GM18517 (cell line): Measurements from ENCODE around the gene HIGD1A.

Source experiments
- ATAC-seq: cut with Tn5 transposase; IDR thresholded peaks from one replicate; pipeline ENCODE4 v1.9.1; 2021; ENCODE audit warnings: mild to moderate bottlenecking, moderate library complexity; ENCODE audit not compliant: unreplicated experiment

Gene HIGD1A

DNA sequence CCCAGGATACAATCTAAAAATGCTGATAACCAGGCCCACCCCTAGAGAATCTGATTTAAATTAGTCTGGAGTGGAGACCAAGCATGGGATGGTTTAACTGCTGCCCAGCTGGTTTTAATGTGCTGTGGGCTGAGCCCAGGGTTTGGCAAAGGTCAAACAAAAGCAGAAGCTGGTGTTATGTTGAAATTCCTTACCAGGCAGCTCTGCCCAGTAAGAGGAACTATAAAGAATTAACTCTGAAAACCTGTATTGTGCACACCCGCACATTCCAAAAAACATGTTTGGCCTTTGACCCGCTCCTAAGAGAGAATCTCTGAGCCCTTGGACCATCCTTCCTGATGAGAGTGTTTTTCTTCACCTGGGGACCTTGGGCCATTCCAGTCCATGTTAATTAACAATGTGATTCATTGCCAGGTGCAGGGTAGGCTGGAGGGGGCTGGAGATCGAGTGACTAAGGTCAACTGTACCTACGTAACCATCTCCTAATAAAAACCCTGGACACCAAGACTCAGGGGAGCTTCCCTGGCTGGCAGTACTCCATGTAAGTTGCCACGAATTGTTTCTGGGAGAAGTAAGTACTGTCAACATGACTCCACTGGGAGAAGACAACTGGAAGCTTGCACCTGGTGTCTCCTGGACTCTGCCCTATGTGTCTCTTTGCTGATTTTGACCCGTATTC, 42.1 kb downstream of the HIGD1A start:
- no peak for ATAC-seq

DNA sequence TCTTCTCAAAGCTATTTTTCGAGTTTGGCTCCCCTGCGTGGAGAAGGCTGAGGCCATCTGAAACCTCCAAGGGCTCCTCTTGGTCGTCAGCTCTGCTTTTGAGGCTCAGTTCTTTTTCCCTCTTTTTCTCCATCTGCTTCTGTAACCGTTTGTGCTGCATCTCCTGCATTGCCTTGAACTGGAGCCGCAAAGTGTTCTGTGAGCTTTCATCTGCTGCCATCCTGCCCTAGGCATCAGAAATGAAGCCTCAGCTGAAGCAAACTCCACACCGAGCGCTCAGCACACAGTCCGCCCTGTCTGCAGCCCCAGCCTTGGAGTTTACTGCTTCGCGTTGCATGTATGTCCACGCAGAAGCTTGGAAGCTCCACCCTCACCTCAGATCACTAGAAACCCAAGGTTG, 46.2 kb downstream of the HIGD1A start:
- no peak for ATAC-seq

DNA sequence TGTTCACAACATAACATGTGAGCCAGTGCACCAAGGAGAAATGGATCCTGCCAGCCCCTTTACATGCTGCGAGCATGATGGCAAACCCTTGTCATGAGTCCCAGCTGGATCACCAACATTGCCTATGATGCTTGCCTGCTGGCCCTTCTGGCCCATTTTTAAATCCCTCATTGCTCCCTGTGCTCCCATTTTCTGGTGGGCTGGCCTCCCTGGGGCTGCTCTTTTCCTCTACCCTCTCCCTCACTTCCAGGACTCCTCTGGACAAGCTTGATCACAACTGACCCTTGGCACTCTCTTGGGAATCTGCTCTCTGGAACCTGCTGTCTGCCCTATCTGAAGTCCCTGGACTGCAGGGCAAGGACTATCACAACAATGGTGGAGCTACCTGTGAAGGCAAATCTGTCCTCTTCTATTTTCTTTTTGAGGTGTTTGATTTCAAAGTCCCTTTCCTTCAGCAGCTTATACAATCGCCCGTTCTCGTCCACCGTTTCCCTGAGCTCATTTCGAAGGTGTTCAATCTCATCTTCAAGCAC, 47.5 kb downstream of the HIGD1A start:
- ATAC-seq: no peak

DNA sequence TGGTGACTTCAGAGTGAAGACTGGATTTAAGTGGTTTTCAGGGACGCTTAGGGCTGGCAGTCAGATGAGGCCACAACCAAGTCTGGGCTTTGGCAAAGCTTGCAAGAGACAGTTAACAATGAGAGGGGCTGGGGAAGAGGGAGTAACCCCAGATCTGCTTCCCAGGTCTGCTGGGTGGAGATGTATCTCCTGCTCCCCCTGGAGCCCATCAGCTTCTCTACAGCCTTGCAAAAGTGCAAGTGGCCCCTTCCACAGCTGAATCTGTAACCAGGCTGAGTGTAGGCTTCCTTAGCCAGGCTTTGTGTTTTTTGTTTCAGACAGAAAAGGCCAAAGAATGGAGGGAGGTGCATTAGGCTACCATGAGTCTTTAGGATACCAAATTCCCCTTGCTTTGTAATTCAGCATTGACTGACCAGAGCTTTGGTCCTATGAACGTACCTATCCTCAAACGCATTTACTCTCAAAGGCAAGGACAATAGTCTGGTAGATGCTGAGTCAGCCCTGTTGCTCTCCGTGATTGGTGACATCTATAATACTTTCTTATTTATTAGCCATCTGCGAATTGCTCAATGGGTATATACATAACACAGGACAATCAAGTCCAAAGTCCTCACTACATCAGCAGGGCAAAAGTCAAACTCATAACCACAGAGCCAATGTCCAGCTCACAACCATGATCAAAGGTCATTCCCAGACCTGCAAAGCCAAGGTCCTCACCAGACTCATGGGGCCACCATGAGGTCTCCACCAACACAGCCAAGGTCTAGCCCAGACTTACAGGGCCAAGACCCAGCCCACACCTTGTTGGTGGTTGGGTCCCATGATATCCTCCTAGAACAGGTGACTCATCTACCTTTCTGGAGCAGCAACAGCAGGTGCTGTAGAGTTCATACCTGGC, 48.4 kb downstream of the HIGD1A start:
- ATAC-seq: no peak

DNA sequence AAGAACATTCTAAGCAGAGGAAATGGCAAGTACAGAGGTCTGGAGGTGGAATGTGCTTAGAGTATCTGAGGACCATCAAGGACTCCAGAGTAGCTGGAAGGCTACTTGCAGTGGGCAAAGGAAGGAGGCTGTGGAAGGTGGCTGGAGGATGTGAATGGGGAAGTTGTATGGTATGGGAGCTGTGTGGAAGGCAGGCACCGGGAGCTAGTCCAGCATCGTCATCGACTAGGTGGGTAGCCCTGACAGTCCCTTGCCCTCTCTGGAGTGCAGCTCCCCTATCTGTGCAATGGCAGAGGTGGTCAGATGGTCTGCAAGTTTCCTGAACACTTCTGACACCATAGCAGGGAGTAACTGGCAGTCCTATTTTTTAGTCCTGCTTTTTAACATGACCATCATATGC, 50.5 kb downstream of the HIGD1A start:
- ATAC-seq: no peak

DNA sequence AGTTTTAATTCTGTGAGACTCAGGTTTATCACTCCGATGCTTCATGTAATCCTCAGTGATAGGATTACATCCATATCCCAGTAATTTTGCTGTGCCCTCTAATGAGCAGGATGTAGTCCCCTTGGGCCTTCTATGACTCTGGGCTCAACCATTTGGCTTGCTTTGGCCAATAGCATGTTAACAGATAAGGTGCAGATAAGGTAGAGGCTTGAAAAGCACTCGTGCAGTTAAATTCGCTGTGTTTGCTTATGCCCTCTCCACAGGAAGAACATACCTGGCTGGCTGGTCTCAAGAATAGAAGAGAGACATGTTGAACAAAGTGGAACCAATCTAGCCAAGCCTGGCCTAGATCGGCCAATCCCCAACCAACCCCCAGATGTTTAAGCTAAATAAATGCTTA, 51.3 kb downstream of the HIGD1A start:
- no peak for ATAC-seq

DNA sequence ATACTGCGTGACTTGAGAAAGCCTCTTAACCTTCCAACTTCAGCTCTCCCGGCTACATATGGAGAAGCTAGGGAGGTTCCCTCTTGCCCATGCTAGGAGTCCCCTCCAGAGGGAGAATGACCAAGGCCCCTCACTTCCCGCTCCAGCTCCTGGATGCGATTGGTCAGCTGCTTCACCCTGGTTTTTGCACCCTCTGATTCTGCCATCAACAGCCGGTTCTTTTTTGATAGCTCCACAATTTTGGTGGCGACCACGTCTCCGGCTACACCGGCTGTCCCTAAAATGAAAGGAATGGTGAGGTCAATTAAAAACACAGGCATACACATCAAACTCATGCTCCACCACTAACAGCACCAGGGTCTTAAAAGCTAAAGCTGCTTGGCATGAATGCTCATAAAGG, 51.8 kb downstream of the HIGD1A start:
- no peak for ATAC-seq

DNA sequence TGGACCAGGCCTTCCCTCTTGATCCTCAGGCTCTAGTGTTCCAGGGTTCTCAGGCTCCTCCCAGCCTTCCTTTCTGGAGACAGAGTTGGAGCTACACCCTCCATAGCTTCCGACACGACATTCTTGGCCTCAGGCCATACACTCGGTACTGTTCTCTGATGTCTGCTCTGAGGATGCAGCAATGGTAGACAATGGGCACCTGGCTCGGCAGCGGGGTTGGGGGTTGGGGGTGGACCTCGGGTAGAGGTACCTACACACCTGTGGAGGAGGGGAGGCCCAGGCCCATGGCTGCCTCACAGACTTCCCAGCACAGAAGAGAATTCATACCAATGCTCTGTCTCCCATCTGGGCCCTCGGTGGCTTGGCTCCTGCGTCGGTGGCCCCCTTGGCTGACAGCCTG, 52.7 kb downstream of the HIGD1A start:
- ATAC-seq: no peak

DNA sequence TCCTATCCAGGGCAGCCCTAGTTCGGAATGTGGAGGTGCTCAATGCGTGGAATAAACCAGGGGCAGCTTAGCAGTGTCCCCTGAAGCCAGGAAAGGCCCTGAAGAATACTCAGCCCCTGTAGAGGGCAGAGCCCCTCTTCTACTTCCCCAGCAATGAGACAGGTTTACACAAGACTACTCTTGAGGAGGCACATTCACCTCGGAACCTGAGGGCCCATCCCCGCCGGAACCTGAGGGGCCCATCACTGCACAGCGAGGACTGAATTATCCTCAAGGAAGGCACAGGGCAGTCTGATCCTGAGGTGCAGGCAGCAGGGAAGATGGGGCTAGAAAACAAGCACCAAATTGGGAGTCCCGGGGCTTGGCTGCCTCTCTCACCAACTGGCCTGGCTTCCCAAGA, 53.5 kb downstream of the HIGD1A start:
- ATAC-seq: no peak

DNA sequence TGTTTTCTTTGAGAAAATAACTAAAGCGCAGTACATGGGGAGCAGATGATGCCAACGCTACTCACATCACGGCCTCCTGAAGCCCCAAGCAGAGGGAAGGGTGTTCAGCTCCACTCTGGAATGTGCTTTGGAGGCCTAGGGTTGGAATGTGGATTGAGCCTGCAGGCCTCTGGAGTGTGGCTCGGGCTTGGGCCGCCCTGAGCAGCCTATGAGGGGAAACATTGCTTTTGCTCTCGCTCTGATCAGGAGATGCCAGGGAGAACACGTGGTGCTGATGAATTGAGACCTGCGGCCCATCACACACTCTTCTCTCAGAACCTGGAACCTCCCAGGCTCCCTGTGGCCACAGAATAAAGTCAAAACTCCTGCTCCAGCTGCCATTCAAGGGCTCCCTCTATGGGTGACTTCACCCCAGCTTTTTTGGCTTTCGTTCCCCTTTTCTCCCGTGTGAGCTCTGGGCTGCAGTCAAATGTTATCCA, 54.5 kb downstream of the HIGD1A start:
- no peak for ATAC-seq

DNA sequence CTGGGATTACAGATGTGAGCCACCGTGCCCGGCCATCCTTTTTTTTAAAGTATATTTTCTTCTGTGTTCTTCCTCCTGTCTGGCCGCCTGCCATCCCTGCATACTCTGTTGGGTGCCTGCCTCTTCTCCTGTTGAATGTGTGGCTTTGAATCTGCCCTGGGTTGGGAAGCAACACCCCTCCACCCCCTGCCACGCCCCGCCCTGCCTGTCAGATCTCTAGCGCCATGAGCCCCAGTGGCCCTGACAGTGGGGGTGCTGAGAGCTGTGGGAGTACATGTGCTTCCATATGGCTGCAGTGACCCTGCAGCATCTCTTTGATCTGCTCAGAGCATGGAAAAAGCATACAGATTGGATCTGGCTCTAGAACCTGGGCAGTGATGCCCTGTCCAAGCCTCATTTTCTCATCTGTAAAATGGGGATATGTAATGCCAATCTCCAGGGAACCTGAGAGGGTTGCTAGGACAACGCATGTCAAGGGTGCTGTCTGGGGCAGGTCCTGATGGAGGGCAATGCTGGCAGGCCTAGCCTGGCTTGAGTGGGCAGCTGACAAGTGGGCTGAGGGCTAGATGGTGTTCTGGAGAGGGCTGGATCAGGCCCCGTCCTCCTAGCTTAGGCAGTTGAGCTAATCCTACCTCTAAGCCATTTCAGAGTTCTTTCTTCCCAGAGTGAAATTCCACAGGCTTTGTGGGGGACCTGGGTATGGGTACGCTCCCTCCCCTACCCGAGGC, 55.1 kb downstream of the HIGD1A start:
- ATAC-seq: no peak

DNA sequence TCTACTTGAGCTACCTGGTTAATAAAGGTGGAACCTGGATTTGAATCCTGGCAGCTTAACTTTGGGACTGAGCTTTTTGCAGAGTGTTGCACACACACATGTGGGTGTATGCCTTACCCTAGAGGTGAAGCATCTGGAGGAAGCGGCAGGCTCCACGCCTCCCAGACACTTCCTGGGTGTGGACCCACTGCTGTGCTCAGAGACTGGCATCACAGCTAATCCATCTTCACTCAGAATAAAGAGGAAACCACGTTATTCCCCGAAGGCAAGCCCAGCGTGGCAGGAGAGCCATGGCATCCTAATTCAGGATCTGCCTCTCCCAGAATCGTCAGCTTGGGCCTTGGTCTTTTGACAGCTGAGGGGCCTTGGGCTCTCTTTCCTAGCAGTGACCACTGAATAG, 56.7 kb downstream of the HIGD1A start:
- ATAC-seq: no peak

DNA sequence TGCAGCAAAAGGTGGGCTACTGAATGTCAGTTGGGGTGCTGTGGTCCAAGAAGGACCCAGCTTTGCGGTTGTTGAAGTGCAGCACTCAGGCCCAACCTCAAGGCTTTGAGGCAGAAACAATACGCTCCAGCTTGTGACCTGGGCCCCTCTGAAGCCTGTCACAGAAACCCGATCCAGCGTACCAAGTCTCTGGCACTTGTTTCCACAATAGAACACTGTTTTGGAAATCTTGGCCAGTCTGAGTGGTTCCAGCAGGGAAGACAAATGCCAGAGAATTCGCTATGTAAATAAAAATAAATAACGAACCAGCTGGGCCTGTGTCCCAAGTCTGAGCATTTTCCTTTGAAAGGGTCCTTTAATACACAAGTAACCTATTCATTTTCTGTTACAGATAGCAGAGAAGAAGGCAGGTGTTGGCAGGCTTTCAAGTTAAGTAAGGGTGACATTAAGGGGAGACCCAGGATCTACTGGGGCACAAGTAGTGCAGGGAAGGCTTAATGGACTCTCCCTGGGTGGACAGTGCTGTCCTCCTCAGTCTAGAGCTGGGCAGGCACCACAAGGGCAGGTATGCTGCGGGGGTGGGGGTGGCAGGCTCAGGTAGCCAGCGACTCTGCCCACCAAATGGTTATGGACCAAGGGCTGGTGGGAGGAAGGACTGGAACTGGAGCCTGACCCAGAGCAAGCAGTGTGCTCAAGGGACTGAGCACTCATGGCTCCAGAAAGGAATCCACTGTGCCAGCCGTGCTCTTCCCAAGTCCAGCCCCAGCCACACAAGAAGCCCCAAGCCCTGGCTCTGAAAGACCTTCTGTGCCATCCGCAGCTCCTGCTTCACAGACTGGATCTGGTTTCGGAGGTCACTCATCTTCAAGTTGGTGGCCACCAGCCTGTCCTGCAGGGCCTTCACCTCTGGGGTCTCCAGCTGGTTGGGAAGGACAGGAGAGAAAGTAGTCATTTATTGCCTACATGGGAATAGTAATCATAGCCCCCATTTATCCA, 57.5 kb downstream of the HIGD1A start:
- ATAC-seq: no peak

DNA sequence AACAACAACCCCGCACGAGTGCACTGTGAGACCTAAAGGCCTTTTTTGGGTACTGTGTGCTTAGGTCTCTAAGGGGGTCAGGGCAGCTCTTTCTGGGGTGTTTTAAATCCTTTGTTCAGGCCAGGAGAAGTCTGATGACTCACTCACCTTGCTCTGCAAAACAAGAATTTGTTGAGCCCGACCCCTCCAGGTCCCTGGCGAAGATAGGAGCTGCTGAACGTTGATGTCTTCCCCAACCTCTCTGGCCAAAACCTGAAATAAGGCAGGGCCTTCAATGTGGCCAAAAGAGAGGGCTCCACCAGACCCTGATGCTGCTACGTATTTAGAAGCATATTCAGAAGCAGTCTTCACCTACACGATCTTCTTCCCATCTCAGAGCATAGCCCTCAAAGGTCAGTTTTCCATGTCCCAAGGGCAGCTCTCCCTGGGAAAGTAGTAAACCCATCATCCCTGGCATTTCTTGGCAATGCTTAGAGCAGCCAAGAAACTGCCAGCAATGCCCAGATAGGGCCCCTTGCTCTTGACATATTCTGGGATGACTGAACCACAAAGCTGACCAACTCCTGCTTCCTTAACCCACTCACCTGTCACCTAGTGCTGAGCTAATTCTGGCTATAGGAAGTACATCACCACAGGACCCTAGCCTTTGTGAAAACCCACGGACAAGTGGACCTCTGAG, 58.4 kb downstream of the HIGD1A start:
- ATAC-seq: no peak

DNA sequence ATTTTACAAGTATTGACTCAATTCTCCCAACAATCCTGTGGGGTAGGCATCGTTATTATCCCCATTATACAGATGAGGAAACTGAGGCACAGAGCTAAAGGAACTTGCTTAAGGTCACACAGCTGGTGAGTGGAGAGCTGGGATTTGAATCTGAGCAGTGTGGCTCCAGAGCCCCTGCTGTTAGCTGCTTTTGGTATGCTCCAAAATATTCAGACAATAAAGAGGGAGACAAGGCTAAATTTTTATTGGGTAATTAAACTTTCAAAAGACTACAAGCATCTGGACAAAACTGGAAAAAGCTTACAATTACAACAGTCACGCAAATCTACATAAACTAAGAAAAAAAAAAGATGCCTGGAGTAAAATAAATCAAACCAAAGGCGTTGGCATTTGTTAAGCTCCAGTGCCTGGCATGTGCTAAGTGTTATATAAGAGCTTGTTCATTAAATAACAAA, 59.0 kb downstream of the HIGD1A start:
- no peak for ATAC-seq

DNA sequence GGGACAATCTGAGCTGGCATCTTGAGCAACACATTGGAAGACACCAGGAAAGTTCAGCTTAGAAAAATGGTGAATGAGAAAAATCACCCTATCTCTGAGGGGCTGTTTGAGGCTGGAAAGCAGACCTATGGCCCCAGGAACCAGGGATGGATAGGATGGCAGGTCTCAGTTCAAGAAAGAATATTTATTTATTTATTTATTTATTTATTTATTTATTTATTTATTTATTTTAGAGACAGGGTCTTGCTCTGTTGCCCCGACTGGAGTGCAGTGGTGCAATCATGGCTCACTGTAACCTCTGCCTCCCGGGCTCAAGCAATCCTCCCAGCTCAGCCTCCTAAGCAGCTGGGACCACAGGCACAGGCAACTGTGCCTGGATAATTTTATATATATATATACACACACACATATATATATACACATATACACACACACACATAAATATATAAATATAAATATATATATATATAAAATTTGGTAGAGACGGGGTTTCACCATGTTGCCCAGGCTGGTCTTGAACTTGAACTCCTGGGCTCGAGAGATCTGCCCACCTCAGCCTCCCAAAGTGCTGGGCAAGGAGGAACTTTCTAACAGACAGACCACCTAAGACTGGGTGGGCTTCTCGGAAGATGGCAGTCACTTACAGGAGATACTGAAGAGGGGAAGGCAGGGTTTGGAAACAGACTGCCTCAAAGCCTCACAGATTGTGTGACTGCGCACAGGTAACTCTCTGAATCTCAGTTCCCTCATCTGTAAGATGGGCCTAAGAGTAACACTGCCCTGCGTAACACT, 60.9 kb downstream of the HIGD1A start:
- no peak for ATAC-seq

DNA sequence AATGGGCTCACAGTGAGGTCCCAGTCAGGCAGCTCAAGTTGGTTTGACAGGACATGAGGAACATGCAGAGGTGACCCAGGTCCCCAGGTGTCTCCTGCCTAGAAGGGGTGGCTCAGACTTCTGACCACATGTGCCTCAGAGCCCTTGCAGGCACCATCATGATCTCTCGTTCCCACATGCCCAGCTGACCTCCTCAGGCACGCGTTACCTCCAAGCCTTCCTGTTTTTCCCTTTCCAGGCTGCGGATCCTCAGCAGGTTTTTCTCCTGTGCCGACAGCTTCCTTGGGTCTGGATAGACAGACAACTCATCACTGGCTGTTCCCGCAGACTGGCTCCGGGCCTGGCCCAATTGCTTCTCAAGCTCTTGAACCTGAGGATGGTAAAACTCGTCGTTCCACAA, 61.6 kb downstream of the HIGD1A start:
- no peak for ATAC-seq

DNA sequence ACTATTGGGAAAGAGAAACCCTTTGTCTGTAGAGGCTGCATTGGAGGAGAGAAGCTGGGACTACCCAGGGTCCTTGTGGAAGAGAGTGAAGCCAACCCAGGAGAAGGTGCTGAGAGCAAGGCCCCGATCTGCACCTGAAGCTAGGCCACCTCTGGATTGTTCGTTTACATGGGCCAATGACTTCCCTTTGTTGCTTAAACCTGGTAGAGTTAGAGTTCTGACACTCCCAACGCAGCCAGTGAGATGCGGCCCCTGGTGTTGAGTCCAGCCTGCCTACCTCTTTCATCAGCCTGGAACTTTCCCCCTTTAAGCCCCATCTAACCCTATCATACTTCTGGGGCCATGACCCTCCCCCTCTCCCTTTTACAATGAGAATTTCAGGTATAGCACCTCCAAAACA, 62.0 kb downstream of the HIGD1A start:
- ATAC-seq: no peak

DNA sequence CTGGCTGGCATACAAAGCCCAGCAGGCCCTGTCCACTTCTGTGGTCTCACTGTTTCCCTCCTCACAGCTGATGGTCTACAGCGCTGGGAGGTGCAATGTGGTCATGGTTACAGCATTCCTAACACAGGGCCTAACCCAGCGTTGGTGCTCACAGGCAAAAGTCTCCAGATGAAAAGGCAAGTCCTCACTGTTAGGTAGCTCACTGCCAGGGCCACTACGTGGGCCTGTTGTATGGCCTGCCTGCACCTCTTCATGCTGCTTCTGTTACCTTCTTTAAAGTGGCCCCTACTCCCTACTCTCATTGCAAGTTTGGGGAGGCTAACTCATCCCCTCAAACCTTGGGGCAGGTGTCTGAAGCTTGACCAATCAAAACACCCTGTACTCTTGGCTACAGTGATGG, 62.5 kb downstream of the HIGD1A start:
- no peak for ATAC-seq
